Pancreas (tissue), 10 donors: ENCODE results near the gene PTCD3. TPM values are rescaled to one million over a fixed set of nuclear protein-coding genes. Genes with fewer than 3 reads are reported as not detected.

Source experiments
- ATAC-seq, 4 donors: fragments of 200-7000 bp; cut with Tn5 transposase; one replicate each; pipeline versions ENCODE4 v1.8.0 to v1.9.1; 2020; ENCODE audit warnings: mild to moderate bottlenecking in 4 of 4, moderate library complexity in 4 of 4
- DNase-seq, 6 donors: peaks; one replicate each; pipeline ENCODE4 v3.0.0-alpha.2; 2020
- FAIRE-seq: peaks from 2 replicates; lab custom pipeline; 2012; peaks lifted over from hg19 to GRCh38; lab: Jason Lieb, UNC
- H3K27ac ChIP-seq, 4 donors: fragments of 200-600 bp; sonication (generic); 1 replicate in 3 of 4; 2 replicates in 1 of 4; pipeline versions ENCODE4 v1.5.0 to v1.8.0; 2020
- H3K27me3 ChIP-seq, 4 donors: fragments of 200-600 bp; one replicate each; pipeline ENCODE4 v1.8.0; 2021
- H3K36me3 ChIP-seq, 3 donors: fragments of 200-600 bp; sonication (generic) in 1 of 3; one replicate each; pipeline versions ENCODE4 v1.5.0 to v1.8.0; 2020 to 2021
- H3K4me1 ChIP-seq, 3 donors: fragments of 200-600 bp; one replicate each; pipeline ENCODE4 v1.8.0; 2021
- H3K4me3 ChIP-seq, 4 donors: fragments of 200-600 bp; sonication (generic) in 2 of 4; one replicate each; pipeline versions ENCODE4 v1.5.0 to v1.8.0; 2020 to 2021
- H3K9me3 ChIP-seq, 4 donors: fragments of 200-600 bp; one replicate each; pipeline ENCODE4 v1.8.0; 2021
- CTCF ChIP-seq, 4 donors: fragments of 200-600 bp; sonication (generic) in 3 of 4; IDR thresholded peaks; one replicate each; pipeline versions ENCODE4 v1.5.0 to v1.8.0; 2021; ENCODE audit warnings: antibody characterized with exemption in 4 of 4
- WGBS, 2 donors: extraction: QIAGEN DNeasy Blood & Tissue Kit; methylation state at CpG; one replicate each; pipeline ENCODE4 v1.1.7; 2013; 5-methylcytosine and 5-hydroxymethylcytosine counted together
- intact Hi-C, 3 donors: fragments of 100-400 bp; cut with DNase I; formaldehyde crosslinking; loops; one replicate each; pipeline versions ENCODE4 v1.11.1 to v1.14.2; 2022
- polyA plus RNA-seq, 2 donors: library from polyadenylated mRNA; stranded (reverse); fragments of 200-250 nt; gene quantifications; one replicate each; pipeline ENCODE4 v1.2.3, GENCODE V29; 2013
- total RNA-seq, 6 donors: library from RNA; stranded (reverse); fragmentation: NEBNext Ultra II Directional in 4 of 6; extraction: Animal tissue kit (Norgen Biotek cat#: 25700) in 4 of 6; gene quantifications; one replicate each; pipeline versions ENCODE4 v1.2.1 to v1.2.4, GENCODE V29; 2021 to 2023
- donor health status: healthy with polysubstance abuse.
- donor health status: DM: no; HTN: no; CAD: no; lungs with moderate emphysema.
- donor health status: DM: no; HTN: no; CAD: no.
- donor health status: control.
- donor health status: control.
- donor health status: Bipolar disorder and iron deficiency.
- donor health status: DM: yes; HTN: yes; CAD: no.
- donor health status: DM: no; HTN: no; CAD: no.
- donor health status: DM: no; HTN: no; CAD: no.
- donor health status: DM: yes; HTN: yes; CAD: no.

PTCD3 gene
- total and polyA plus RNA-seq, 8 donors = 15.8 to 42.7 (median 28.9) TPM

GRCh38 chr2:86087936-86088850 is 17.8 kb upstream of the PTCD3 start:
- H3K27me3 ChIP-seq = no peaks in the 10 kb centered on the region
- TF ChIP-seq CTCF (IDR thresholded peaks at IDR 0.05) = no peak
- no peaks in the 10 kb centered on the region for H3K9me3 ChIP-seq
- peaks cover 6 to 32% (median 14%) of the 10 kb centered on the region in 3 donors for H3K36me3 ChIP-seq
- H3K27ac ChIP-seq = no peak overlapping the region
- no peak for FAIRE-seq
- intact Hi-C loops = no loop called here
- no peak for ATAC-seq
- WGBS, 2 donors = 81% methylated on average over 14 of the region's 14 CpGs
- DNase-seq = no peak
- no peak overlapping the region for H3K4me3 ChIP-seq
- no peaks in the 10 kb centered on the region for H3K4me1 ChIP-seq

- no peak for FAIRE-seq
- Histone ChIP-seq H3K9me3 (no peaks in the 10 kb centered on the region), H3K4me1 (peaks cover 0 to 4% (median 0%) of the 10 kb centered on the region in 3 donors), H3K27me3 (no peaks in the 10 kb centered on the region), H3K36me3 (peaks cover 0 to 28% (median 0%) of the 10 kb centered on the region in 3 donors), H3K4me3 (no peak overlapping the region), H3K27ac (no peak overlapping the region)
- intact Hi-C loops = no loop called here
- ATAC-seq = no peak
- TF ChIP-seq CTCF (IDR thresholded peaks at IDR 0.05) = no peak
- DNase-seq = no peak
- WGBS, 2 donors = 60 to 68% methylated on average over 1 of the region's 1 CpG
Observed at GRCh38 chr2:86094229-86094628, 11.8 kb upstream of the PTCD3 start.

GRCh38 chr2:86097114-86097896 is 8.7 kb upstream of the PTCD3 start:
- Histone ChIP-seq H3K9me3 (no peaks in the 10 kb centered on the region), H3K4me3 (no peak overlapping the region), H3K27me3 (no peaks in the 10 kb centered on the region), H3K36me3 (peaks cover 0 to 21% (median 0%) of the 10 kb centered on the region in 3 donors), H3K27ac (no peak overlapping the region), H3K4me1 (peaks cover 0 to 4% (median 0%) of the 10 kb centered on the region in 3 donors)
- ATAC-seq (no peak), FAIRE-seq (no peak), DNase-seq (no peak)
- WGBS, 2 donors = 94 to 98% methylated on average over 3 of the region's 3 CpGs
- intact Hi-C loops = no loop called here
- no peak for TF ChIP-seq CTCF (IDR thresholded peaks at IDR 0.05)

- FAIRE-seq (no peak), DNase-seq (no peak), ATAC-seq (no peak)
- WGBS, 2 donors = 88 to 95% methylated on average over 1 of the region's 1 CpG
- H3K27ac ChIP-seq = no peak overlapping the region
- H3K4me1 ChIP-seq = peaks cover 0 to 4% (median 0%) of the 10 kb centered on the region in 3 donors
- H3K36me3 ChIP-seq = peaks cover 0 to 21% (median 0%) of the 10 kb centered on the region in 3 donors
- no peak for TF ChIP-seq CTCF (IDR thresholded peaks at IDR 0.05)
- H3K4me3 ChIP-seq = no peak overlapping the region
- H3K9me3 ChIP-seq = no peaks in the 10 kb centered on the region
- no peaks in the 10 kb centered on the region for H3K27me3 ChIP-seq
- intact Hi-C loops = no loop called here
Observed at GRCh38 chr2:86097913-86098312, 8.1 kb upstream of the PTCD3 start.
